T-helper 2 cell treated with Interferon-gamma antibody and Interleukin-4, amounts not matched to agents 100 ng/mL and 5 ng/mL, for 36 hours (primary cell): Measurements from ENCODE around the gene GHRHR. TPM values are rescaled to one million over a fixed set of nuclear protein-coding genes. Genes with fewer than 3 reads are reported as not detected.

Experiments
- intact Hi-C: fragments of 100-400 bp; cut with micrococcal nuclease; formaldehyde crosslinking; loops from one replicate; pipeline ENCODE4 v1.15.1; 2023
- total RNA-seq: library from RNA; stranded (reverse); gene quantifications from 2 replicates; pipeline ENCODE4 v1.2.3, GENCODE V29; 2022

Gene GHRHR
- total RNA-seq, 1 donor from 2014 or later = not detected

DNA sequence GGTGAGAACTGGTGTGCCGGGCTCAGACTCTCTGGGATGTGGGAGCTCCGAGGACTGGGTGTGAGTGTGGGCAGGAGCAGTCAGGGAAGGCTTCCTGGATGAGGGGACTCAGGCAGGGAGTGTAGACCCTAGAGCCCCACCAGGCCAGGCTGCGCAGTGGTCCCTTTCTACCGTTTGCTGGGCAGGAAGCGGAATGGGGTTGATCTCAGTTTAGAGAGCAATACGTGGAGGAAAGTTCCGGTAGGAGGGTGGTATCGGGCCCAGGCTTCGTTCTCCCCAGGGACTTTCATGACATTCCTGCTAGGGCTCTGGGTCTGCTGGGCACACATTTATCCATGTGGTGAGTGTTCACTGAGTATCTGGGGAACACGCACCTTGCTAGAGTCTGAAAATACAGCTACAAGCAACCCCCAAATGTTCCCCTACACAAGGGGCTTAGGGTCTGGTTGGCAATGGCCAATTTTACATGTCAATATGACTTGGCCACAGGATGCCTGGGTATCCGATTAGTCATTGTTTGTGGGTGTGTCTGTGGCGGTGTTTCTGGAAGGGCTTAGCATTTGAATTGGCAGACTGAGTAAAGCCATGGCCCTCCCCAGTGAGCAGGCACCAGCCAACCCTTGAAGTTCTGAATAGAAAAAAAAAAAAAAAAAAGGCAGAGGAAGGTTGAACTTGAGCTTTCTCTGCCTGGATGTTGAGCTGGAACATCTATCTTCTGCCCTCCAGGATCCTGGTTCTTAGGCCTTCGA lies 20.8 kb downstream of the GHRHR start:
- intact Hi-C loops = no loop called here

DNA sequence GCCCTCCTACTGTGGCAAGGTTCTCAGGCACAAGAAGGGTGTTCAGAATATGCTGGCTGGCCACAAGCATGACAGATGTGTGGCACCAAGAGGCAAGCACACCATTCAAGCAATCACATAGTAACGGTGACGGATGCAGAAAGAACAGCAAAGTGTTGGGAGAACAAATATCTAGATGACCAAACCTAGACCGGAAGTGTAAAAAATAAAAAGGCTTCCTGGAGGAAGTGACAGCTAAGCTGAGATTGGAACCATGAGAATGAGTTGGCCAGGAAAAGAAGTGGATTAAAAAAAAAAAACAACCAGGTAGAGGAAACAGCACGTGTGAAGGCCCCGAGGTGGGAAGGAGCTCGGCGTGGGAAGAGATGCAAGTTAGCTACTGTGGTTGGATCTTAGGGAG lies 22.0 kb downstream of the GHRHR start:
- intact Hi-C loops = no loop called here

DNA sequence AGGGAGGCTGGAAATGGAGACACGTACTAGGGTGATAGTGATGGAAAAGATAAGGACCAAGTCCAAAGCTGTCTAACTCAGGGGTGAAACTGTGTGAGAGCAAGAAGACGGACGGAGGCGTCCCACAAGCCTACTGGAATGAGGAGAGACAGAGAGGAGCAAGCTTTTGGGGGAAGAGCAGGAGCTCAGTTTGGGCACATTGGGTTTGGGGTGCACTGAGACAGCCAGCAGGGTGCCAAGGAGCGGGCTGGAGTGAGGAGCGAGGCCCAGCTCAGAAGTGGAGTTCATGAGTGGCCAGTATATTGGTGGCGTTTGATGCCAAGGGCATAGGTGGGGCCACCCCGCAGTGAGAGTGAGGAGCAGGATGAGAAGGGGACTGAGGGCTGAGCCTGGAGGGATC lies 22.6 kb downstream of the GHRHR start:
- intact Hi-C loops = no loop called here

DNA sequence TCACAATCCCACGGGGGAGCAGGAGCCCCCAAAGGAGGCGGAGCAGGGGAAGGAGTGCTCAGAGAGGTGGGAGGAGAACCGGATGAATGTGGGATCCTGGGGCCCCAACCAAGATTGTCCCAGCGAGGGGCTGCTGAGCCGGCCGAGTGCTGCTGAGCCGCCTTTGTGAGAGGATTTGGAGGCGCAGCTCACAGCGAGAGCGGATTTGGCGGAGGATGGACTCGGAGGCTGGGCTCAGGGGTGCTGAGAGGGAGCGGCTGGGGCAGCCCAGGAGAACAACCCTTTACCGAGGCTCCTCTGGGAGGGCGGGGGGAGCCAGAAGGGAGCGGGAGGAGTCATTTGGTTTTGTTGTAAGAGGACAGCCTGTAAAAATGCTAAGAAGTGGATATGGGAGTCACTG lies 23.0 kb downstream of the GHRHR start:
- intact Hi-C loops = no loop called here

DNA sequence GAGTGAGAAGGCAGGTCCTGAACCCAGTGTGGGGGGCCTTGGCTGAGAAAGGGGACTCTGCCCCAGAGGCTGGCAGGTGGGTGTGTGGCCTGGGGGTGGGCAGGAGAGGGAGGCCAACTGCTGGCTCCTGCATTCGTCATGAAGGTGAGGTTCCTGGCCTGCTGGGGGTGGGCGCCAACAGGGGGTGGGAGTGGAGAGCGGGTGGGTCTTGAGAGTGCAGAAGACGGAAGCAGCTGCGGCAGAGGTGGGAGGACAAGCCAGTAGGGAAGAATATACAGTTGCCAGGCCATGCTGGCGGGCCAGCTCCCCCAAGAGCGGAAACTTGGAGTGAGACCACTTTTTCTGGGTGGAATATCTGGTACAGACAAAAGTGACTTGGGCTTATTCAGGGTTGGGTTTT lies 23.4 kb downstream of the GHRHR start:
- intact Hi-C loops = no loop called here

DNA sequence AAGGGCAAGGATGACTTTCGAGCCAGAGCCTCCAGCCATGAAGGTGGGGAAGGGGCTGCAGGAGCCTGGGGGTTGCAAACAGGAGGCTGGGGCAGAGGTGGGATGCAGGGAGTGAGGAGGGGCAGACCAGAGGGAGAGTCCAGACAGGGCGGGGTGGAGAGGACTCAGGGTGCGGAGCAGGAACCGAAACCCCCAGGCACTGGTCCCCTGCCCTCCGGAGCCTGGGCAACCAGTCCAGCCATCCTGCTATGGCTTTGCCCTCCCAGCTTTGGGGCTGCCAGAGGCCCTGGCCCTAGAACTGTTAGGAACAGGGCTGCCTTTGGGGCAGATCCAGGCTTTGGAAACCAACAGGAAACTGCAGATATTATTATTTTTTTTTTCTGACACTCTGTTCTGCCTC lies 24.2 kb downstream of the GHRHR start:
- intact Hi-C loops = loop anchor here (2.0 kb wide), 1 partner anchor 39 kb away; no protein-coding TSS in a partner anchor

DNA sequence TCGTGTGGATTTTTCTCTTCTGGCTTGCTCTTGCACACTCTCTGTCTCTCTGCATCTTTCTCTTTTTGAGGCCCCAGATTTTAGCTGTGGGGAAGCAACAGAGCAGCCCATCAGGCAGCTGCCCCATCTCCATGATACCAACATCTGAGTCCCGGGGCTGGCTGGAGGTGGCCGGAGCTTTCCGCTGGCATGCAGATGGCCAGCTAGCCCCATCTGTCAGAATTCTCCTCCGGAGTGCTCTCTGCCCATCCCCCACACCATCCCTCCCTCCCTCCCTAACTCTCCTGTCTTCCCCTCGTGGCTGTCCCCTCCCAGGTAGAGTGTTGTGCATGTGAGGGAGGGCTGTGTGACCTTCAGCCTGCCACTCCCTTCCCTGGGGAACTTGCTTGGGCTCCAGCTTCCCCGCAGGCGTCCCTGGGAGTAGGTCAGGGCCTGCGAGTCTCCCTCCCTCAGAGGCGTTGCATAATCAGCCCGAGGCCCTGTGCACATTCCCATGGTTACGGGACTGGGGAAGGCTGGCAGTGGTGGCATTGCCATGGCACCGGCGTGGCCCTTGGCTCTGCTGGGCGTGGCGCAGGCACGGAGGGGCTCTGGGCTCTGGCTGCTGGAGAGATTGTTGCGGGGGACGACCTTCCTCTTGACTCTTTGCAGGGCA lies 24.7 kb downstream of the GHRHR start:
- intact Hi-C loops = loop anchor here (2.0 kb wide), 1 partner anchor 38 kb away; no protein-coding TSS in a partner anchor

DNA sequence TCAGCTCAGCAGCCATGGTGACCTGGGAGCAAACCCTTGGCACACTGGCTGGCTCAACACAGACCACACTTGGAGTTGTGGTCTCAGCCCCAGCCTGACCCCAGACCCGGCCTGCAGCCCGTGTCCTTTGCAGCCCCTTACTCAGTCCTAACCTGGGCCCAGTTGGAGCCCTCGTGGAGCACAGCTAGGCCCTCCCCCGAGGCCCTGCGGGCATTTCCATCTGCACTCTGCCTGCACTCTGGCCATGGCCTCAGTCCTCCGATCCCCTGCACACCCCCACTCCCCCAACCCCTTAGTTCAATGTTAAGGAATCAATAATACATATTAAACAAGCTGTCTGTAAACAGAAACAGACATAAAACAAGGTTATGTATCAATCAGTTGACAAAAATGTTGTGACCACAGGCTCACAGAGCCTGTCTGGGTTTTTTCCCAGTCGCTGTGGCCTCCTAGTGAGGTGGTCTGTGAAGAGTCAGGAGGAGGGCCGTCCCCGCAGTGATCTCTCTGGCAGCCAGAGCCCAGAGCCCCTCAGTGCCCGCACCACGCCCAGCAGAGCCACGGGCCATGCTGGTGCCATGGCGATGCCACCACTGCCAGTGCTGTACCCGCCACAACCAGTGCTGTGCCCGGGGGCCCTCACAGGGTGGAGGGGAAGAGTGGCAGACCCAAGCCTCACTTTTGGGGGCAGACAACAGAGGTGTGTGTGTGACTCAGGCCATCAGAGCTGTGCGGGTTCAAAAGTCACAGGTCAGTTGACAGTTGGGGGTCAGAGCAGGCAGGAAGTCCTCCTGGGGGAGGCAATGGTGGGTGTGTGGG lies 25.5 kb downstream of the GHRHR start:
- intact Hi-C loops = loop anchor here (2.0 kb wide), 1 partner anchor 38 kb away; no protein-coding TSS in a partner anchor

DNA sequence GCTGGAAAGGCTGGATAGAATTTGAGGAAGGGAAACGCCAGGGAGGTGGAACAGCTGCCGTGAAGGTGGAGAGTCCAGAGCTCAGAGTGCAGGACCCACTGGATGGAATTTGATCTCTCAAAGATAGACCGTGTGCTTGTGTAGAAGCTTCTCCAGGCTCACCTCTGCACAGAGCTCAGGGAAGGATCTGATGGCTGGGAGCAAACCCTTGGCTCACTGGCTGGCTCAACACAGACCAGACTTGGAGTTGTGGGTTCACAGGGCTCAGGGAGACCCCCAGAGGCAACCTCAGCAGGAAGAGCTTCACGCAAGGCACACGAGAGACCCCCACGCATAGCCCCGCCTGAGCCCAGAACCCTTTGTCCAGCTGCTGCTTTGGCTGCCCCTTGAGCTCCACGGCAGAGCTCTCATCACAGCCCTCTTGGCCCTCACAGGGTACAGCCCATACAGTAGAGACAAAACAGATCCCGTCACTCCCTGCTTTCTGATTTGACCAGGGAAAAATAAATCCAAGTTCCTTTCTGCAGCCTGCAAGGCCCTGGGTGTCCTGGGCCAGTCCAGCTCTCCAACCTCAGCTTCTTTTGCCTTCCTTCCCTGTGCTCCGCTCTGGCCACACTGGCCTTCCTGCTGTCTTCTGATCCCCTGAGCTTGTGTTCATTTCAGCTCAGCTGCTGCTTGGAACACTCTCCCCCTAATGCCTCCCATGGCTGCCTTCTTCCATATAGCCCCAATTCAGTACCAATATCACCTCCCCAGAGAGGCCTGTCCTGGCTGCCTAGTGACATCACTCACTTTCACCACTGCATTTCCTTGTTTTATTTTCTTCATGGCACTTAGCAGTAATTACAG lies 26.3 kb downstream of the GHRHR start:
- intact Hi-C loops = loop anchor here (2.0 kb wide), 1 partner anchor 37 kb away; no protein-coding TSS in a partner anchor

DNA sequence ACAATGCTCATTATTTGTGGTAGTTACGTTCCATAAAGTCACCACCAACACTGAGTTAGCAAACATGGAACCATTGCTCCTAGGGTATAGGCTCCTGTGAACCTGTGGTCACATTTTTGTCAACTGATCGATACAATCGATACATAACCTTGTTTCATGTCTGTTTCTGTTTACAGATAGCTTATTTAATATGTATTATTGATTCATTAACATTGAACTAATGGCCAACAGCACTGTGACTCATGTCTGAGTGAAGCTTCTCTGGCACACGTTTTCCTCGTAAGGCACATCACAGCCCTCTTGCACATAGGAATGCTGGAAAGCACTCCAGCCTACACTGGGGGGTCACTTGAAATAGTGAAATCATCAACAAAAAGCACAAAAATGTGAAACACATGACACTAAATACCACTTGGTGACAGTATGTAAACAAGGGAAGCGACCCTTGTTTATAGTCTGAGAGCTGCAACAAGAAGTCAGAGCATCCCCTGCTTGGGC lies 27.0 kb downstream of the GHRHR start:
- intact Hi-C loops = no loop called here

DNA sequence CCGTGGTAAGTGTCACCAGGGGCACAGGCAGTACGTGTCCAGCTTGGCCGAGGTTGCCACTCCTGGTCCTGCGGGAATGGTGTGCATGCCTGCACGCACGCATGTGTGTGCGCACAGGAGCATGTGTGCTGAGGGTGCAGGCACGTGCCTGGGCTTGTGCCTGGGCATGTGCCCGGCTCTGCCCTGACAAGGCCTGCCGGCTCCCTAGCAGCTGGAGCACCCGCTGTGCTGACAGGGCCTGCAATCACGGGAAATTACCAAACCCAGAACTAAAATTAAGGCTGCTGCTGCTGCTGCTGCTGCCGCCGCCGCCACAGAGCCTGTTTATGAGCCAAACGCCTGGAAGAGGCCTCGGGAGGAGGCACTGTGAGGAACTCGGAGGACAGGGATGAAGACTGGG lies 28.7 kb downstream of the GHRHR start:
- intact Hi-C loops = no loop called here

DNA sequence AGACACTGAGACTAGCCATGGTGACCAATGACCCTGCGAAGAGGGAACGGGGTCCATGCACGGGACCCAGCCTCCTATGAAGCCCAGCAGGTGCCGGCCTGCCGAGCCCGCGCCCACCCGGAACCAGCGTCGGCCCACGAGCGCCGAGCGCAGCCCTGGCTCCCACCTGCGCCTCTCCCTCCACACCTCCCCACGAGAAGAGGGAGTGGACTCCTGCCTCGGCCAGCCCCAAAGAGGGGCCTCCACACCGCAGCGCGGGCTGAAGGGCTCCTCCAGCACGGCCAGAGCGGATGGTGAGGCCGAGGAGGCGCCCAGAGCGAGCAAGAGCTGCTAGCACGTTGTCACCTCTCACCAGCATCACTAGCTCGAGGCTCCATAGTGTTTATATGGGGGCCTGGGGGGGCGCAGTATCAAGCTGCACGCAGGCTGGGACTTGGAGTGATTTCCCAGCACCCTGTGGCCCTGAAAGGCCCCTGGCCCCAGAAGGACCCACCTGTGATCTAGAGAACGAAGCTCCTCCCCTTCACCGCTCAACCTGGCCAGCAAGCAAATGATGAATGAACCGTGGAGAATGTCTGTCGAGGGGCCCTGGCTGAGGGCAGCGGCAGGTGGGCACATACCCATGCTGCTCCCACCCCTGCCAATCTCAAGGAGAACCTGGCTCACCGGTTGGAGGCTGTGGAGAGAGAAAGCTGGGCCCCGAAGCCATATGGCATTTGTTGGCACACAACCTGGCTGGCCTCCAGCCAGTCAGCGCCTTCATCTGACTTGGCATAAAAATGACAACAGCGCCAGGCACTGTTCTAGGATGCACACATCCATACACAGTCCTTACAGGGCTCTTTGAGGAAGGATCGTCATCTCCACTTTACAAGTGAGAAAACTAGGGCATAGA lies 30.7 kb downstream of the GHRHR start:
- intact Hi-C loops = no loop called here

DNA sequence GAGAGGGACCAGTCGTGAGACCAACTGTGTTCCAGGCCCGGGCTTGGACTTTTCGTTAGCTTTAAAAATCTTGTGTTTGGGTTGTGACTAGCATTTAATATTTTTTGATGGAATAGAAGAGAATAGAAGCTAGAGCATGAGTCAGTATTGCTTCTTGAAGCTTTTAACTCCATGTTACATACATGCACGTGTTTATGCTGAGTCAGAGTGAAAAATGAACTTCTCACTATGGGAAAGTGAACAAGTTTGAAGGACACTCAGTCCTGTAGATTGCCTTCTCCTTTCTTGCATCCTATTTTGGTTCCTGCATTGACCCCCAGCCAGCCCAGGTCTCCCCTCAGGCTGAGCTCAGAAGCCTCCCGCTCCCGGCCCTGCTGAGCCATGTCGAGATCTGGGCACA lies 31.8 kb downstream of the GHRHR start:
- intact Hi-C loops = no loop called here

DNA sequence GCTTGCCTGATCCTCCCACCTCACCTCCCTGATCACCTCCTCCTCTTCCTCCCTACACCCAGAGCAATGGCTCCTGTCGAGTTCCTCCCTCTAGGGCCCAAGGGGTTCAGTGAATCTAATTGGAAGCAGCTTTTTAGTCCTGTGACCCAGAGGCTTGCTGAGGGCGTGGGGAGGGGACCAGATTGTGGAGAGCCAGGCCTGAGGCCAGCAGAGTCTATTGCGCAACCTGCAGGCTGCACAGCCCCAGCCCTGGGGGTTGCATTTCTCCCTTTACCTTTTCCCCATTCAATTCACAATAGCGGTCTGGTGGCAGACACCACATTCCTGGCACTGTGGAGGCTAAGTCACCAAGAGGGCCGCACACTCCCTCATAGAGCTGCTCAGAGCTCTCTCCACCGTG lies 32.5 kb downstream of the GHRHR start:
- intact Hi-C loops = no loop called here

DNA sequence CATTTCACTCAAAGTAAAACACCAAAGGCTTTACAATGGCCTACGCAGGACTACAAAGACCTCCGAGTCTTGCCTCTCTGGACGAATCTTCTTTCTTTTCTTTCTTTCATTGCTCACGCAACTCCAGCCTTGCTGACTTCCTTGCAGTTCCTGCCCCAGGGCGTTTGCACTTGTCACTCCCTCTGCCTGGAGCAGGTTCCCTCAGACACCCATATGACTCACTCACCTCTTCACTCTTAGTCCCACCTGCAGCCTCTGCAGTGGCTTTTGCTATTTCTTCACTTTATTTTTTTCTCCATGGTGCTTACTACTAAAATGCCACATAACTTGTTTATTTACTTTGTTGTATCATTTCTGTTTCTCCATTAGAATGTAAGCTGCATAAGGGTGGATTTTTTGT lies 33.1 kb downstream of the GHRHR start:
- intact Hi-C loops = no loop called here

DNA sequence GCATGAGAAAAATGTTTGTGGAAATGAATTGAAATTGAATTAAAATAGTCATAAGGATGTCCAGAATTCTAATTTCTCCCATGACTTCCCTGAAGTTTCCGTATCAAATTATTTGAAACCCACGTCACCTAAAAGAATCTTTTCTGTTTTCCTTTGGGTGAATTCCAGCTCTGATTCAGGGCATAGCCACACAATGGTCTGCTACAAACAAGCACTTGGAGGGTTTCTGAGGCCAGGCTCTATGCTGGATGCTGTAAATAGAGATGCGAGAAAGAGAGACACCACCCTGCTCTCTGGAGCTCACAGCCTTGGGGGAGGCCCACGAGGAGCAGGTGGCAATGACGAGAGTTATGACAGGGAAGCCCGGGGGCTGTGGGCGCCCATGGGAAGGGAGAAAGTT lies 33.6 kb downstream of the GHRHR start:
- intact Hi-C loops = no loop called here

DNA sequence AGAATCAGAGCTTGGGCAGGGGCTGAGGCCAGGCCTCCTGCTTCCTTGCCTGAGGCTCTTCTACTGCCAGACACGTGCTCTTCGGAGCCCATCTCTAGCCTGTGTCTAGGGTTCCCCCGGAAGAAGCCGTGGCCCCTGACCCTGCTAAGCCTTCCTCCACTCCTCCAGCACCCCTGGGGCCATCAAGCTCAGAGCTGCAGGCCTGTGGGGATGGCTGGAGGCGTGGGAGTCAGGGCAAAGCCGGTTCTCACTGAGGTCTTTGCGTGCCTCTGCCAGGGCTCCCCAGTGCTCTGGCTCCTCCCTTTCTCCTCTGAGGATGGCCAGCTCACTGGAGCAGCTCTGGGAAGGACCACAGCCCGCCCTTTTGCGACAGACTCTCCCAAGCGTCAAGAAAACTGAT lies 34.4 kb downstream of the GHRHR start:
- intact Hi-C loops = no loop called here

DNA sequence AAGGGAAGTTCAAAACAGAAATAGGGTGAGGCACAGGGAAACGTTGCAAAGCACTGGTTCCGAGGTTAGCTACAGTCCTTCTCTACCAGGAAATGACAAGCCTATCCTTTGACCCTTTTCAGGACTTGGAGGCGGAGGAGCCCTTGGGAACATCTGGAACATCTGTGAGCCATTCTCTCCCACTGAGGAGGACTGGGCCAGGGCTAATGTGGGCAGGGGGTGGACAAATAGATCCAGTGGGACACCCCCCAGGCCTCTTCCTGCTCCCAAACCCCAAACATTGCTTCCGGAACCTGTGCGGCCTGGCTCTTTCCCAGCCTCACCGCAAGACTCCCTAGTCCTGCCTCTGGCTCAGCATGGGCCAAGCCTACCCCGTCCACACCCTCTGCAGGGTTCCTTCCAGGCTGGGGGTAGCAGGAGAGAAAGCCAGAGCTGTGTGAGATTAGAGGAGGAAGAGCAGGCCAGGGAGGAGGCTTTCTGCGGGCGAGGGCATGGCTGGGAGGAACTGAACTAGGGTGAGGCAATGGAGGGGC lies 36.5 kb downstream of the GHRHR start:
- intact Hi-C loops = no loop called here

DNA sequence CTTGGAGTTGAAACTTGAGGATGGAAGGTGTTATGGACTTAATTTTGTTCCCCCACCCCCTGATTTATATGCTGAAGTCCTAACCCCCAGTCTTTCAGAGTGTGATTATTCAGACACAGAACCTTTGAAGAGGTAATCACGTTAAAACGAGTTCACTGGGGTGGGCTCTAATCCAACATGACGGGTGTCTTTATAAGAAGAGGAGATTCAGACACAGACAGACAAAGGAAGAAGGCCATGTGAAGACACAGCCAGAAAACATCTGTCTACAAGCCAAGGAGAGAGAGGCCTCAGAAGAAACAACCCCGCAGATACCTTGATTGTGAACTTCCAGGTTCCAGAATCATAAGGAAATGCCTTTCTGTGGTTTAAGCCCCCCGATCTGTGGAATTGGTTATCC lies 37.0 kb downstream of the GHRHR start:
- intact Hi-C loops = no loop called here

DNA sequence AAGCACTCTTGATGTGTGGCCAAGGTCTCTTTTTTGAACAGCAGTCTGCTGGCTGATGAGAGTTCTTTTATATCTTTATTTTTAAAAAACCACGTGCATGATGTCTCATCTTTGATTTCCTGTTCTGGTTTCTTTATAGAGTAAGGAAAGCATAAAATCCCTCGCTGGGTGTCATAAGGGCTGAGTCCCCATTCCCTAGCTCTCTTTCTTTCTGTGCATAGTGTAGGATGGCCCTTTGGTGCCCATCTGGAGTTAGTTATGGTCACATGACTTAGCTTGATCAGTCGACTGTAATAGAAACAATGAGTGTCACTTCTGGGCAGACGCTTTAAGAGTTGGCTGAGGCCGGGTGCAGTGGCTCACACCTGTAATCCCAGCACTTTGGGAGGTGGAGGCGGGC lies 38.5 kb downstream of the GHRHR start:
- intact Hi-C loops = no loop called here
